Liver (tissue), 9 donors: Measurements from ENCODE around the gene BIRC7. TPM values are rescaled to one million over a fixed set of nuclear protein-coding genes. Genes with fewer than 3 reads are reported as not detected.

Experiments
- DNase-seq: peaks from one replicate; pipeline ENCODE4 v3.0.0-alpha.2; 2017; ENCODE audit warnings: low spot score
- H3K27ac ChIP-seq, 2 donors: one replicate each; pipeline ENCODE4 v1.7.0; 2013; ENCODE audit warnings: inconsistent platforms in 2 of 2, low read length in 2 of 2, control low read depth in 1 of 2, low read depth in 1 of 2, mild to moderate bottlenecking in 1 of 2
- H3K27me3 ChIP-seq, 4 donors: one replicate each; pipeline versions ENCODE4 v1.6.1 to v1.7.0; 2013; ENCODE audit warnings: low read length in 3 of 4, inconsistent platforms in 1 of 4, mild to moderate bottlenecking in 1 of 4, moderate library complexity in 1 of 4; ENCODE audit not compliant: control insufficient read depth in 4 of 4, insufficient read depth in 4 of 4
- H3K36me3 ChIP-seq, 4 donors: one replicate each; pipeline versions ENCODE4 v1.6.1 to v1.7.0; 2013; ENCODE audit warnings: low read length in 3 of 4, mild to moderate bottlenecking in 3 of 4, low read depth in 1 of 4, moderate library complexity in 1 of 4; ENCODE audit not compliant: control insufficient read depth in 4 of 4, insufficient read depth in 3 of 4
- H3K4me1 ChIP-seq, 4 donors: one replicate each; pipeline versions ENCODE4 v1.6.1 to v1.7.0; 2013; ENCODE audit warnings: low read length in 3 of 4, mild to moderate bottlenecking in 3 of 4, moderate library complexity in 1 of 4; ENCODE audit not compliant: control insufficient read depth in 4 of 4, insufficient read depth in 4 of 4
- H3K4me3 ChIP-seq, 3 donors: one replicate each; pipeline versions ENCODE4 v1.6.1 to v1.7.0; 2013; ENCODE audit warnings: low read length in 3 of 3, control low read depth in 1 of 3, low read depth in 1 of 3, mild to moderate bottlenecking in 1 of 3
- H3K9ac ChIP-seq, 2 donors: one replicate each; pipeline ENCODE4 v1.7.0; 2013; ENCODE audit warnings: low read length in 2 of 2, mild to moderate bottlenecking in 2 of 2, moderate library complexity in 2 of 2, control low read depth in 1 of 2, low read depth in 1 of 2
- H3K9me3 ChIP-seq, 4 donors: one replicate each; pipeline versions ENCODE4 v1.6.1 to v1.7.0; 2013; ENCODE audit warnings: low read length in 3 of 4; ENCODE audit not compliant: control insufficient read depth in 4 of 4
- EGR1 ChIP-seq, 2 donors: IDR thresholded peaks; 2 replicates each; pipeline ENCODE4 v1.6.1; 2016 to 2018; ENCODE audit warnings: antibody characterized with exemption in 2 of 2, low read depth in 2 of 2
- FOXA1 ChIP-seq: IDR thresholded peaks from 2 replicates; pipeline ENCODE4 v1.6.1; 2016; ENCODE audit warnings: antibody characterized with exemption
- FOXA2 ChIP-seq: IDR thresholded peaks from 2 replicates; pipeline ENCODE4 v1.6.1; 2016; ENCODE audit warnings: antibody characterized with exemption
- GABPA ChIP-seq, 2 donors: IDR thresholded peaks in 1 of 2; conservative IDR thresholded peaks in 1 of 2; 2 replicates each; pipeline ENCODE4 v1.6.1; 2016; ENCODE audit warnings: antibody characterized with exemption in 2 of 2, mild to moderate bottlenecking in 1 of 2, moderate library complexity in 1 of 2
- HNF4A ChIP-seq, 2 donors: conservative IDR thresholded peaks; 2 replicates each; pipeline ENCODE4 v1.6.1; 2016; ENCODE audit warnings: antibody characterized with exemption in 2 of 2, mild to moderate bottlenecking in 2 of 2
- HNF4G ChIP-seq: IDR thresholded peaks from 2 replicates; pipeline ENCODE4 v1.6.1; 2016; ENCODE audit warnings: antibody characterized with exemption
- JUND ChIP-seq, 2 donors: IDR thresholded peaks; 2 replicates each; pipeline ENCODE4 v1.6.1; 2016; ENCODE audit warnings: antibody characterized with exemption in 2 of 2
- MAX ChIP-seq: IDR thresholded peaks from 2 replicates; pipeline ENCODE4 v1.6.1; 2016; ENCODE audit warnings: antibody characterized with exemption
- NR2F2 ChIP-seq: IDR thresholded peaks from 2 replicates; pipeline ENCODE4 v1.6.1; 2016; ENCODE audit warnings: antibody characterized with exemption
- RAD21 ChIP-seq, 2 donors: IDR thresholded peaks; 2 replicates each; pipeline ENCODE4 v1.6.1; 2016; ENCODE audit warnings: antibody characterized with exemption in 2 of 2, mild to moderate bottlenecking in 2 of 2
- REST ChIP-seq: IDR thresholded peaks from 2 replicates; pipeline ENCODE4 v1.6.1; 2016; ENCODE audit warnings: antibody characterized with exemption, mild to moderate bottlenecking
- RXRA ChIP-seq, 2 donors: IDR thresholded peaks; 2 replicates each; pipeline ENCODE4 v1.6.1; 2017 to 2018; ENCODE audit warnings: antibody characterized with exemption in 2 of 2, mild to moderate bottlenecking in 1 of 2
- SP1 ChIP-seq: IDR thresholded peaks from 2 replicates; pipeline ENCODE4 v1.6.1; 2018; ENCODE audit warnings: antibody characterized with exemption, mild to moderate bottlenecking
- TAF1 ChIP-seq: conservative IDR thresholded peaks from 2 replicates; pipeline ENCODE4 v1.6.1; 2016; ENCODE audit warnings: antibody characterized with exemption, mild to moderate bottlenecking
- YY1 ChIP-seq: IDR thresholded peaks from 2 replicates; pipeline ENCODE4 v1.6.1; 2016; ENCODE audit warnings: antibody characterized with exemption, mild to moderate bottlenecking
- ZBTB33 ChIP-seq: IDR thresholded peaks from 2 replicates; pipeline ENCODE4 v1.6.1; 2016; ENCODE audit warnings: antibody characterized with exemption
- WGBS: extraction: QIAGEN DNeasy Blood & Tissue Kit; methylation state at CpG from one replicate; pipeline ENCODE4 v1.1.7; 2013; 5-methylcytosine and 5-hydroxymethylcytosine counted together
- polyA plus RNA-seq, 2 donors: library from polyadenylated mRNA; stranded (reverse) in 1 of 2; unstranded in 1 of 2; fragments of 200-250 nt in 1 of 2; fragments of >200 nt in 1 of 2; fragmentation: Nextera tagmentation in 1 of 2; extraction: Ambion mirVana in 1 of 2; gene quantifications; one replicate each; pipeline versions ENCODE4 v1.2.1 to v1.2.3, GENCODE V29; 2013 to 2015
- total RNA-seq, 2 donors: library from RNA; depleted of rRNA; stranded (reverse); fragments of >200 nt; gene quantifications; one replicate each; pipeline ENCODE4 v1.2.3, GENCODE V29; 2014
- TF ChIP-seq, protein P1 (sequence below): IDR thresholded peaks from 2 replicates; pipeline ENCODE4 v1.6.1; 2016; ENCODE audit warnings: antibody characterized with exemption
- TF ChIP-seq, protein P2 (sequence below): fragments of 150-350 bp; IDR thresholded peaks from 2 replicates; pipeline ENCODE4 v1.5.1; 2017; ENCODE audit warnings: improper control_type of control experiment, low read depth, low read length; ENCODE audit not compliant: missing input control
- donor health status: healthy.
- donor health status: healthy.
- donor health status: healthy.
- donor health status: healthy.
- donor health status: healthy.

The BIRC7 gene
- total and polyA plus RNA-seq, 4 donors, result 0.23 TPM; not detected in 3

DNA sequence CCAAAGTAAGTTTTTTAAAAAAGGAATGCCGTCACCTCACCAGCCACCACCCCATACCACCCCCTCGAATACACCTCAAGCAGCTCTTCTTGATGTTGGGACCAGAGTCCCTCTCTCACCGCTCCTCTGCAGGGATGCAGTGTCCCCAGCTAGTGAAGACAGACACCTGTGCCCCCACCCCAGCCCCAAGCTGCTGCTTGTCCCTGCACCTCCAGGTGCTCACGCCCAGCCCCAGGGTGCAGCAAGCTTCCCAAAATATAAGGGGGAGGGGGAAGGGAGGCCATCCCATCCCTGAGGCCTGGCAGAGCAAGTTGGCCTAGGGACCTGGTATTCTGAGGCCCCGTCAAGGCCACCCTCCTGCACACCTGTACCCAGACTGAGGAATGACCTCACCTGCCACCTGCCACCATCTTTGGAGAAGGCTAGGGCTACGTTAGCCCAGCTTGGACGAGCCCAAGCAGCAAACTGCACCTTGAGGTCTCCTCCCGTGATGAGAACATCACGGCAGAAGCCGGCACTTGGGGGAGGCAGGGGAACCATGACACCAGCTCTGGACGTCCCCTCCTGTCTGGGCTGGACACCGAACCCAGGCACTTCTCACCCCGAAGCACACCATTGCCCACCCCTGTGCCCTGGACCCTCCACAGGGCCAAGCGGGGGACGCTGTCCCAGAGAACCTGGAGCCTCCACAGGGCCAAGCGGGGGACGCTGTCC, 45.7 kb upstream of the BIRC7 start:
- H3K4me1 ChIP-seq, result no peaks in the 10 kb centered on the region
- no peaks in the 10 kb centered on the region for H3K9me3 ChIP-seq
- DNase-seq, result no peak
- H3K27ac ChIP-seq, result no peak overlapping the region
- WGBS, result 88% methylated on average over 17 of the region's 17 CpGs
- H3K9ac ChIP-seq, result no peak overlapping the region
- no peak for TF ChIP-seq HNF4G
- no peak for TF ChIP-seq RXRA (IDR thresholded peaks at IDR 0.05)
- TF ChIP-seq, protein P1, sequence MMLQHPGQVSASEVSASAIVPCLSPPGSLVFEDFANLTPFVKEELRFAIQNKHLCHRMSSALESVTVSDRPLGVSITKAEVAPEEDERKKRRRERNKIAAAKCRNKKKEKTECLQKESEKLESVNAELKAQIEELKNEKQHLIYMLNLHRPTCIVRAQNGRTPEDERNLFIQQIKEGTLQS, result no peak
- no peak for TF ChIP-seq JUND (IDR thresholded peaks at IDR 0.05)
- TF ChIP-seq RAD21 (IDR thresholded peaks at IDR 0.05), result no peak
- no peaks in the 10 kb centered on the region for H3K27me3 ChIP-seq
- peaks cover 0 to 3% (median under 1%) of the 10 kb centered on the region in 4 donors for H3K36me3 ChIP-seq
- no peak overlapping the region for H3K4me3 ChIP-seq

DNA sequence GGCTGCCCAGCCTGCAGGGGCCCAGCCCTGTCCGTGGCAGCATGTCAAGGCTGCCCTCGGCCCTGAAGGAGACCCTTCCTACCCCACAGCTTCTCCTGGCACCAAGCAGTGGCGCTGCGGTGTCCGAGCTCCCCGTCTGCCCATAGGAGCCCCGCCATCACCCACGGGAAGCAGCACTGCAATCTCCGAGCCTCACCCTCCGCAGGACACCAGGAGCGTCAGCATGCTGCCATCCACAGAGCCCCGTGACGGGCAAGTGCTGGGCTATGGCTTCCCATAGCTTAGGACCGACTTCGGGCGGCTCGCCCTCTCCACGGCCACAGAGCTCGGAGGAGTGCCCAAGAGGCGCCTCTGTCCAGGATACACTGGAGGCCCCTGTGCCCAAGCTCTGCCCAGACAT, 44.9 kb upstream of the BIRC7 start:
- Histone ChIP-seq H3K4me3 (no peak overlapping the region), H3K4me1 (no peaks in the 10 kb centered on the region), H3K36me3 (peaks cover under 1 to 11% (median 5%) of the 10 kb centered on the region in 4 donors), H3K9ac (no peak overlapping the region), H3K27ac (no peak overlapping the region), H3K9me3 (no peaks in the 10 kb centered on the region), H3K27me3 (no peaks in the 10 kb centered on the region)
- TF ChIP-seq MAX (no peak), FOXA2 (no peak), SP1 (no peak), HNF4G (no peak), EGR1 (IDR thresholded peaks at IDR 0.05; ENCODE audit: low read depth in 2 of 2) (no peak), FOXA1 (no peak), RXRA (IDR thresholded peaks at IDR 0.05) (no peak), RAD21 (IDR thresholded peaks at IDR 0.05) (no peak), REST (no peak), NR2F2 (no peak), JUND (IDR thresholded peaks at IDR 0.05) (no peak), TAF1 (no peak), ZBTB33 (no peak), HNF4A (conservative IDR thresholded peaks at IDR 0.05) (no peak), GABPA (IDR thresholded peaks at IDR 0.05 in 1 of 2, conservative IDR thresholded peaks at IDR 0.05 in 1 of 2) (no peak), YY1 (no peak)
- TF ChIP-seq, protein P1, result no peak
- TF ChIP-seq, protein P2, sequence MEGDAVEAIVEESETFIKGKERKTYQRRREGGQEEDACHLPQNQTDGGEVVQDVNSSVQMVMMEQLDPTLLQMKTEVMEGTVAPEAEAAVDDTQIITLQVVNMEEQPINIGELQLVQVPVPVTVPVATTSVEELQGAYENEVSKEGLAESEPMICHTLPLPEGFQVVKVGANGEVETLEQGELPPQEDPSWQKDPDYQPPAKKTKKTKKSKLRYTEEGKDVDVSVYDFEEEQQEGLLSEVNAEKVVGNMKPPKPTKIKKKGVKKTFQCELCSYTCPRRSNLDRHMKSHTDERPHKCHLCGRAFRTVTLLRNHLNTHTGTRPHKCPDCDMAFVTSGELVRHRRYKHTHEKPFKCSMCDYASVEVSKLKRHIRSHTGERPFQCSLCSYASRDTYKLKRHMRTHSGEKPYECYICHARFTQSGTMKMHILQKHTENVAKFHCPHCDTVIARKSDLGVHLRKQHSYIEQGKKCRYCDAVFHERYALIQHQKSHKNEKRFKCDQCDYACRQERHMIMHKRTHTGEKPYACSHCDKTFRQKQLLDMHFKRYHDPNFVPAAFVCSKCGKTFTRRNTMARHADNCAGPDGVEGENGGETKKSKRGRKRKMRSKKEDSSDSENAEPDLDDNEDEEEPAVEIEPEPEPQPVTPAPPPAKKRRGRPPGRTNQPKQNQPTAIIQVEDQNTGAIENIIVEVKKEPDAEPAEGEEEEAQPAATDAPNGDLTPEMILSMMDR, result no peak
- DNase-seq, result no peak
- 91% methylated on average over 20 of the region's 20 CpGs for WGBS
